ENCODE measurements around the gene BIK.
"Not testable (repeated sequence)": the region's sequence is repeated elsewhere in the genome, so short reads cannot be mapped to it uniquely, and the experiment has no call there.

The BIK gene

GRCh38 chr22:43142880-43143562 lies 32.5 kb downstream of the BIK start, which contains the start of gene MCAT:
Gene MCAT, minus strand, starts transcription at chr22:43143398. Its CDS starts 50 bp downstream, at chr22:43143348.
- DNase-seq, result peak; percentile 82

- DNase-seq, result no peak
Measured at GRCh38 chr22:43144949-43145348, 34.4 kb downstream of the BIK start.

GRCh38 chr22:43145371-43145770 lies 34.8 kb downstream of the BIK start:
- DNase-seq, result not testable (repeated sequence)

GRCh38 chr22:43146332-43146731 lies 35.8 kb downstream of the BIK start:
- DNase-seq, result not testable (repeated sequence)

- no peak for DNase-seq
Measured at GRCh38 chr22:43147821-43148220, 37.3 kb downstream of the BIK start.

- DNase-seq, result no peak
Measured at GRCh38 chr22:43148581-43148980, 38.0 kb downstream of the BIK start.

GRCh38 chr22:43150731-43151206 lies 40.2 kb downstream of the BIK start:
- no peak for DNase-seq

- peak; percentile 67 for DNase-seq
Measured at GRCh38 chr22:43151251-43152002, 40.9 kb downstream of the BIK start, which contains the start of gene TSPO. Gene TSPO, plus strand, starts transcription at chr22:43151559. Its CDS starts 7,680 bp downstream, at chr22:43159239.

- DNase-seq, result peak; percentile 13
Measured at GRCh38 chr22:43152003-43152356, 41.4 kb downstream of the BIK start.

- DNase-seq, result peak; percentile 61
Measured at GRCh38 chr22:43152357-43153071, 42.0 kb downstream of the BIK start.

GRCh38 chr22:43153899-43154298 lies 43.3 kb downstream of the BIK start:
- no peak for DNase-seq

GRCh38 chr22:43154887-43155536 lies 44.5 kb downstream of the BIK start:
- DNase-seq, result no peak

- no peak for DNase-seq
Measured at GRCh38 chr22:43155789-43156188, 45.2 kb downstream of the BIK start.

- no peak for DNase-seq
Measured at GRCh38 chr22:43156413-43156812, 45.9 kb downstream of the BIK start.

GRCh38 chr22:43157874-43158546 lies 47.5 kb downstream of the BIK start:
- DNase-seq, result no peak

- DNase-seq, result no peak
Measured at GRCh38 chr22:43158778-43159483, 48.4 kb downstream of the BIK start.

GRCh38 chr22:43159484-43160178 lies 49.1 kb downstream of the BIK start:
- DNase-seq, result no peak

GRCh38 chr22:43160497-43161126 lies 50.1 kb downstream of the BIK start:
- DNase-seq, result no peak

- no peak for DNase-seq
Measured at GRCh38 chr22:43162412-43163150, 52.0 kb downstream of the BIK start.

All from stimulated activated CD4-positive, alpha-beta T cell treated with anti-CD3 and anti-CD28 coated beads, Interleukin-4, amount 100 ng/mL, for 1 hour (primary cell).